Posterior vena cava (tissue), 2 donors: ENCODE results near the gene DRAM1. TPM values are rescaled to one million over a fixed set of nuclear protein-coding genes. Genes with fewer than 3 reads are reported as not detected.

Source experiments
- DNase-seq: peaks from one replicate; pipeline ENCODE4 v3.0.0-alpha.2; 2020; ENCODE audit warnings: low spot score
- intact Hi-C, 2 donors: fragments of 100-400 bp; cut with DNase I; formaldehyde crosslinking; loops; one replicate each; pipeline versions ENCODE4 v1.14.1 to v1.14.2; 2022 to 2023
- total RNA-seq, 2 donors: library from RNA; stranded (reverse); fragmentation: NEBNext Ultra II Directional; extraction: Animal tissue kit (Norgen Biotek cat#: 25700); gene quantifications; one replicate each; pipeline ENCODE4 v1.2.1, GENCODE V29; 2021
- donor health status: DM: yes; HTN: yes; CAD: no.
- donor health status: DM: yes; HTN: yes; CAD: no.

The DRAM1 gene
- total RNA-seq, 2 donors from 2014 or later: 29.0 to 31.3 TPM

DNA sequence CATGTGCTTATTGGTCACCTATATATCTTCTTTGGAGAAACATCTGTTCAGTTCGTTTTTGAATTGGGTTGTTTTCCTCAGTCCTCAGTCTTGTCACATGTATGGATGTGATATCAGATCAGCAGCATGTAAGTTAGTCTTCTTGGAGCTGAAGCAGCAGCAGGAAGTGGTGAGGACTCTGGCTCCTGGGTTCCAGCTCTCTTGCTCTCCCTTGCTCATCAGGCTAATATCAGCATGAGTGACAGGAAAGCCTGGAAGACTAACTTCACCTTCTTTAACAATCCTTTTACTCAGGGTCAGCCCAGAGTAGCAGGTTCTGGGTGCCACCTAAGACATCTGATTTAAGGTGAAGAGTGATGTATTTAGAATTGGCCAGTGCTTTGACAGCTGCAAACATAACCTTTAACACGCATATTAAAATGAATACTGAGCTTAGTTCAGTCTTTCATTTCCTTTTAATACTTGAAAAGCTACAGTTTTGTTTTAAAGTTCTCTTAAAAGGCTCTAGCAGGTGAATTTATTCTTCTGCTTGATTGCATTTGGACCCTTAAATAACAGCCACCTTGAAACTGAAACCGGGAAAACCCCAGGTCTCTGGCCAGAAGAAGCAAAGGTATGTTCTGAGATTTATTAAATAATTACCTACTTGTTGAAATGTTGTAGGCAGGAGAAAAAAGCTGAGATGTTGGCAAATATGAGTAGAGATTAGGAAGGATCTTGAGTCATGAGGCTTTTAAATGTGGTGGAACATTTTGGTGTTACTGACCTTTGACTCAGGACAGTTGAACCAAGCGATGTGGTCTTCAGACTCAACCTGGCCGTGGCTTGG lies 54.3 kb downstream of the DRAM1 start:
- intact Hi-C loops: loop anchor here in 1 of 2 donors (10.0 kb wide), 1 partner anchor 553 kb away; the partner anchor contains the start of gene IGF1
- DNase-seq: no peak

GRCh38 chr12:101933866-101934514 lies 56.6 kb downstream of the DRAM1 start:
- intact Hi-C loops: loop anchor here in 1 of 2 donors (10.0 kb wide), 1 partner anchor 551 kb away; the partner anchor contains the start of gene IGF1
- no peak for DNase-seq

DNA sequence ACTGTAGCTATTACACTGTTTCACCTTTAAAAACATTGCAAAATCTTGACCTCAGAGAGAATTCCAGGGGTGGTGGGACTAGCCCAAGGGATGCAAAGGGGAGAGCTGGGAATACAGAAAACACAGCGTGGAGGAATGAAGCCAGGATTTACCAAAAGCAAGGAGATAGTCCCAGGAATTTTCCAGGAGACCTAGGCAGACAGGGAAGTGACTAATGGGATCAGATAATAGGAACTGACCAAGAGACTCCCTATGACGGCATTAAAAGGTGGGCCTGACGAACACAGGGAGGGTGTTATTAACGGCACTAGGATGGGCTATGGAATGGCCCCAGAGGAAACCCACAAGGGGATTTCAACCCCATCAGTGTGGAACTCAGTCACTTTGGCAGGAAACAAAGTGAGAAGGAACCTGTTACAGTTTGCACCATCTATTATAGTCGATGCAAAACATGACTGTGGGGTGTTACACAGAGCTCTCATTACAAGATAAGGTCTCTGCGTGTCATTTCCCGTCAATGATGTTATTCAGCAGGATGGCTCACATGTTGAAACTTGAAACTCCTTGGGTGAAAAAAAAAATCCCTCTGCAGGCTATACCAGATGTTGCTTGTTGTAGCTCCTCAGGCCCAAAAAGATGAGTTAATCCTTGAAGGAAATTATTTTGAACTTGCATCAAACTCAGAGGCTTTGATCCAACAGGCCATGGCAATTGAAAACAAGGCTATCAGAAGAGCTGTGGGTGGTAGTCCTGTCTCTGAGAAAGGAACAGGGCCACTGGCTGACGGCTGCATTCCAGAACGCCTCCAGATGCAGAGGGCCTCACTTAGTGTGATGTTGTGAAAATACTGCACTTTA lies 58.7 kb downstream of the DRAM1 start:
- intact Hi-C loops: loop anchor here in 1 of 2 donors (10.0 kb wide), 1 partner anchor 549 kb away; the partner anchor contains the start of gene IGF1
- peak; percentile 92 for DNase-seq

DNA sequence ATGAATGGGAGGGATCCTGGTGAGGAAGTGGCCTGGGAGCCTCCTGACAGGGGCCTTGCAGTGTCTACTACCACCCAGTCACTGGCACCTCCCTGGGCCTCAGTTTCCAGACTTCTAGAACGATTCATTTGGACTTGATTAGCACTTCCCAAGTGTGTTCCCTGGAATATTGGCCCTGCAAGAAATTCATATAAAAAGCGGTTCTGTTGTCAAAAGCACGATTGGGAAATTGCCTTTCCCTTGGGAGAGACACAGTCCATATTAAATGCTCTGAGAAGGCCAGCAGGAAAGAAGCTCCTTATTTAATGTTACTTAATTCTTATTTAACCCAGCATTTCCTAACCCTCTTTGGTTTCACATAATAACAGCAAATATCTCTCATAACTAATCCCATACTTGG lies 61.9 kb downstream of the DRAM1 start:
- intact Hi-C loops: loop anchor here in 1 of 2 donors (10.0 kb wide), 1 partner anchor 545 kb away; the partner anchor contains the start of gene IGF1
- no peak for DNase-seq

- no peak for DNase-seq
- intact Hi-C loops: loop anchor here in 1 of 2 donors (10.0 kb wide), 1 partner anchor 545 kb away; the partner anchor contains the start of gene IGF1
Observed at GRCh38 chr12:101939856-101940265, 62.5 kb downstream of the DRAM1 start.

GRCh38 chr12:101940400-101940950 lies 63.1 kb downstream of the DRAM1 start:
- intact Hi-C loops: no loop called here
- no peak for DNase-seq

DNA sequence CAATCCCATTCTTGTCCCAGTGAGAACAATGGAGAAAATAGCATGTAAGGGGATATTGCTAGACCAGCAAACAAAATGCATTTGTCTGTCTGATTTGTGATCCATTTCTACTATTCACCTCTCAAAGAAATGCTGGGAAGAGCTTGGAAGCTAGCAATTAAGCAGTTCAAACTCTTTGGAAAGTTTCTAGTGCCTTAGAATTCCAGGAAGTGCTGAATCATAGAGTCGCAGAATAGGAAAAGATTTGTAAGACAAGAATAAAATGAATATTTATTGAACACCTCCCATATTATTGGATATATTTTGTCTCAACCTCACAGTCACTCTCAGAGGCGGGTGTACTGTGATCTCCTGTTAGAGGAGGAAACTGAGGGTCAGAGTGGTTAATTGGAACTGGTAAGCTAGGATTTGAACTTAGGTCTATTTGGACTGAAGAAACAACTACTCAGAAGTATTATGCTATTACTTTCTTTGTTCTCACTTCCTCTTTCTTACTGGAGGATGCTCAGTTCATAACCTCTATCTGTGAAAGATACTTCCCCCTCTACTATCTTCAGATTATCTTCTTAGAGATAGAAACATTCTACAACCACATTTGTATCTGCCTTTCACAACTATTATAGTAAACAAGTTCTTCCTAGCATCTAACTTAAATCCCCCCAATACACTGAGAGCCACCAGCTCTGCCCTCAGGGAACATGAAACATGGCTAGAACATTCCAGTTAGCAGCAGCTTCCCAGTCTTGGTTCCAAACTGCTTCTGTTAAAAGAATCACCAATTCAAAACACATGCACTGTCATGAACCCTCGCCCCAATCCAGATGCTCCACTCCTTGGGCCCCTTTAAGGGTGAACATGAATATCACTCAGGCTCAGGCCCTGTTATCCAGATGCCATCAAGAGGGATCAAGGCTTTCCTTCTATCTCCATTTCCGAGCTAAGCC lies 64.2 kb downstream of the DRAM1 start:
- DNase-seq: no peak
- intact Hi-C loops: no loop called here

DNA sequence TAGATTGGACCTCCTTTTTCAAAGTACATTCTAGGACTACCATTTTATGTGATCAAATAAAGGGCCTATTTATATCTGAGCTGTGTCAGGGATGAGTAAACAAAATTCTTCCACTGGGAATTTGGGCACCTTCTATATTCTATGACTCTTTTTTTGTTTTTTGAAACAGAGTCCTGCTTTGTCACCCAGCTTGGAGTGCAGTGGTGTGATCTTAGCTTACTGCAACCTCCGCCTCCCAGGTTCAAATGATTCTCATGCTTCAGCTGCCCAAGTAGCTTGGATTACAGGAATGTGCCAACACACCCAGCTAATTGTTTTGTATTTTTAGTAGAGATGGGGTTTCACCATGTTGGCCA lies 64.8 kb downstream of the DRAM1 start:
- intact Hi-C loops: no loop called here
- DNase-seq: no peak

GRCh38 chr12:101945369-101946232 lies 68.2 kb downstream of the DRAM1 start:
- no peak for DNase-seq
- intact Hi-C loops: no loop called here

- intact Hi-C loops: no loop called here
- DNase-seq: no peak
Observed at GRCh38 chr12:101946233-101946611, 68.8 kb downstream of the DRAM1 start.

GRCh38 chr12:101947316-101947715 lies 69.9 kb downstream of the DRAM1 start:
- no peak for DNase-seq
- intact Hi-C loops: no loop called here

- DNase-seq: no peak
- intact Hi-C loops: no loop called here
Observed at GRCh38 chr12:101948365-101948764, 71.0 kb downstream of the DRAM1 start.

GRCh38 chr12:101951002-101951670 lies 73.8 kb downstream of the DRAM1 start:
- DNase-seq: no peak
- intact Hi-C loops: no loop called here

DNA sequence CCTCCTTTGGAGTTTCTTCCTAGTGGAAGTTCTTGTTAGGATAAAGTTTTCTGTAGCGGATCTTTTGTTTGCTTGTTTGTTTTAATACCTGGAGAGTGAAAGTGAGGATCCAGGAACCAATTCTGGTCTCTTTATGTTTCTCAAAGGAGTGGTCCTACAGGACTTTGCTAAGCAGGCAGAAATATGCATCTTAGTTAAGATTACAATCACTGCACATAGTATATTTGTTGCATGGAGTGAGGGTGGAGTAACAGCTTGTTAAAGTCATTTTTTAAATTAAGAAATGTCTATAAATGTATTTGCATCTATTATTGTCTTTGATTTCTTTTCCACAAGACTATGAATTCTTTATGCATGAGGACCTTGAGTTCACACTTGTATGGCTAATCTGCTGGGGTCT lies 76.7 kb downstream of the DRAM1 start:
- DNase-seq: no peak
- intact Hi-C loops: no loop called here

- intact Hi-C loops: no loop called here
- DNase-seq: no peak
Observed at GRCh38 chr12:101954676-101955075, 77.3 kb downstream of the DRAM1 start.

DNA sequence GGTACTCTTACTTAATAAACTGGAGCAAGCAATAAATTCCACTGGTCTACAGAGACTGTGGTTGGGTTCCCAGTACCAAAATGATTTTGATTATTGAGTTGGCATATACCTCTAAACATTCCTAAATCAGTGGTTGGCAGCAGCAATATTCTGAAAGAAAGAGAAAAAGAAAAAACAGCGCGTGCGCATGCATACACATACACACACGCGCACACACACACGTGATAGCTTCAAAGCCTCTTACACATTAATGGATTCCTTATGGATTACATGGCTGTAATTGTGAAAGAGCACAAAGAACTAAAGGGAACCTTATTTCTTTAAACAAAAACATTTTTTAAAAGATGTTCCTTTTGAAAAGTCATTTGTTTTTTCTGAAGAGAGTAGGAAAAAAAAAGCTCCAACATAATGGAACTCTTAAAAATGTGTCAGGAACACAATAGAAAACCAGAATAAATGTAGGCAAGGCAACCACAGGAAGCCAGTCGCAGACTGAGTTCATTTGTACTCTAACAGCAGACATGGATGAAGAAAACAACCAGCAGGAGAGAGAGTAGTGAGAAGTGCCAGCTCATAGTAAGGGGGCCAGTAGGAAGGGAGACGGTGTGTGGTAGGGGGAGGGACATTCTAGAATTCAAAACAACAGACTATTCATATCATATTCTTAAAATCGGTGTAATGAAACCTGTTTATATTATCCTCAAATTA lies 80.0 kb downstream of the DRAM1 start:
- no peak for DNase-seq
- intact Hi-C loops: no loop called here
